Motor neuron (in vitro differentiated cells): ENCODE results near the gene VWC2L. TPM values are rescaled to one million over a fixed set of nuclear protein-coding genes. Genes with fewer than 3 reads are reported as not detected.

Source experiments
- ATAC-seq, 8 experiments: fragments of 200-7000 bp; cut with Tn5 transposase; replicated peaks in 6 of 8; 2 replicates each; pipeline ENCODE4 v1.8.0; 2021; ENCODE audit warnings: mild to moderate bottlenecking in 8 of 8, moderate library complexity in 8 of 8
- H3K27ac ChIP-seq, 2 donors: fragments of 250-450 bp; sonication (Bioruptor Pico); 2 replicates each; pipeline ENCODE4 v1.9.0; 2021; ENCODE audit warnings: antibody characterized with exemption in 2 of 2, mild to moderate bottlenecking in 2 of 2, moderate library complexity in 1 of 2
- H3K4me1 ChIP-seq, 2 donors: fragments of 250-450 bp; sonication (Bioruptor Pico); replicated peaks in 1 of 2; 2 replicates each; pipeline ENCODE4 v1.6.1; 2021; ENCODE audit warnings: antibody characterized with exemption in 2 of 2, mild to moderate bottlenecking in 2 of 2, moderate library complexity in 1 of 2
- H3K4me3 ChIP-seq, 5 donors: fragments of 250-450 bp; sonication (Bioruptor Pico); 2 replicates each; pipeline ENCODE4 v1.9.0; 2021; ENCODE audit warnings: antibody characterized with exemption in 5 of 5, mild to moderate bottlenecking in 5 of 5, moderate library complexity in 4 of 5
- WGBS, 10 experiments: fragments of 450-650 bp; shearing (Covaris generic); methylation state at CpG; one replicate each; pipeline ENCODE4 v1.0.0; 2022; 5-methylcytosine and 5-hydroxymethylcytosine counted together
- in situ Hi-C, 9 experiments: fragments of 400-800 bp; cut with MboI; loops; one replicate each; pipeline ENCODE4 v1.15.0; 2021; ENCODE audit warnings: low sequenced_read_pairs in 9 of 9, low pct_unique_long_range_greater_than_20kb in 2 of 9; ENCODE audit not compliant: unreplicated experiment in 9 of 9
- total RNA-seq, 8 experiments: library from RNA; unstranded; fragments of 300-600 nt; gene quantifications; 2 replicates each; pipeline versions ENCODE4 v1.2.3 to v1.2.4, GENCODE V29; 2022

The VWC2L gene
- total RNA-seq, 8 experiments from 2014 or later, result 0.25 to 1.4 (median 0.64) TPM; not detected in 1

DNA sequence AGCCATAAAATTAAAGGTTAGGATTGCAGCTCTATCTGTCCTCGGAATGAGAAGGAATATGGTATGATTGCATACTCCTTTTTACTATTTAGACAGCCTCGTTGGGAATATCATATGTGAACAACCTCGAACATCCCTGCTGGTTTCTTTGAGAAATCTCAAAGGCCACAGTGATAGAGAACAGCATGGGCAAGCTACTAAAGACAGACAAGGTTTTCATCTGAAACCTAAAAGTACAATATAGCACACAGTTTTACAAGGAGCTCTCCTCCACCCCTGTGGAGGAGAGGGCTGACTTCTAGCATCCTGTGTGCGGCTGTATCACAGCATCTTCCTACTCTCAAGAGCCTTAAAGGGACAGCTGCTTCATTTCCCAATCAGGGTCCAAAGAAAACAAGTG is 104.3 kb downstream of the VWC2L start:
- H3K4me3 ChIP-seq, result no peak overlapping the region
- peaks cover 0 to 22% of the 10 kb centered on the region in 2 donors for H3K4me1 ChIP-seq
- WGBS, 10 experiments, result 0 to 80% (median 61%) methylated on average over 1 to 4 of the region's 4 CpGs
- no peak overlapping the region for H3K27ac ChIP-seq
- ATAC-seq, result peak in 1 of 8 experiments; percentile 33
- in situ Hi-C loops, result no loop called here

DNA sequence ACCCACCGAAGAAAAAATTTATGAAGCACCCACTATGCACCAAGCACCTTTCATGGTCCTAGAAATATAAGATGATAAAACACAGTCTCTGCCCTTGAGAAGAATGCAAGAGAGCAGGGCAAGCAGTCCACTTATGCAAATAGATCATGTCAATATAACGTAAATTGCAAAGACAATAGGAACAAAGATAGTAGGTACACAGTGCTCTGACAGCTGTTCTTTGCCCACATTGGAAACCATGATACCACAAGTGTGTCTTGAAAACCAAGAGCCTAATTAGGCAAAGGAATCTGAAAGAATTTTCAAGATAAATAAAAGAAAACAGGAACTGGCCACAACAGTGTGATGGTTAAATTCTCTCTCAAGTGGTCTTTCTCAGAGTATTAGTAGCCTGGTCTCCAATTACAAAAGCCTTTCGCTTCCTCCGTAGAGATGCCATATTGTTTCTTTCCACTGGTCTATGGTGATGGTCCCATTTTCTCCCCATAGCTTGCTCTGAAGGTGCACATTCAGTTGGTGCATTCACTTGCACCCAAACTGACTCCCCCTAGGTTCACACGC is 108.5 kb downstream of the VWC2L start:
- no peak overlapping the region for H3K27ac ChIP-seq
- peaks cover 0 to 12% of the 10 kb centered on the region in 2 donors for H3K4me1 ChIP-seq
- ATAC-seq, result peak in 1 of 8 experiments; percentile 58
- in situ Hi-C loops, result no loop called here
- 17 to 100% (median 73%) methylated on average over 1 to 5 of the region's 5 CpGs for WGBS, 10 experiments
- H3K4me3 ChIP-seq, result no peak overlapping the region

DNA sequence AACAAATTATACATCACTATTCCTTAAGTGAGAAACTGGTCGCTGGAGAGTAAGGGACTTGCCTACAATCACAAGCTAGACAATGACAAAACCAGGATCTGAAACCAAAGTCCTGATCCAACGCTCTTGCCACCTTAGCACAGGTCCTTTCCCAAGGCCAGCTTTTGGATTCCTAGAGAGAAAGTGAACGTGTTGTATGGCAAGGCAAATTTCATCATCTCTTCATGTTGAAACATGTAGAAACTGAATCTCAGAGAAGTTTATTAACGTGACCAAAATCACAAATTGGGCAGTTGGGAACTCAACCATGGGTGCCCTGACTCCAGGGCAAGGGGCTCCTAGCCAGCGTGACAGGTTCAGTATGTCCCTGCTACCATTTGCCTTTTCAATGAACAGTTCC is 118.2 kb downstream of the VWC2L start:
- Histone ChIP-seq H3K4me3 (no peak overlapping the region), H3K27ac (no peak overlapping the region), H3K4me1 (no peaks in the 10 kb centered on the region)
- in situ Hi-C loops, result no loop called here
- ATAC-seq, result no peak
- 3 to 95% (median 76%) methylated on average over 2 to 5 of the region's 5 CpGs for WGBS, 10 experiments

DNA sequence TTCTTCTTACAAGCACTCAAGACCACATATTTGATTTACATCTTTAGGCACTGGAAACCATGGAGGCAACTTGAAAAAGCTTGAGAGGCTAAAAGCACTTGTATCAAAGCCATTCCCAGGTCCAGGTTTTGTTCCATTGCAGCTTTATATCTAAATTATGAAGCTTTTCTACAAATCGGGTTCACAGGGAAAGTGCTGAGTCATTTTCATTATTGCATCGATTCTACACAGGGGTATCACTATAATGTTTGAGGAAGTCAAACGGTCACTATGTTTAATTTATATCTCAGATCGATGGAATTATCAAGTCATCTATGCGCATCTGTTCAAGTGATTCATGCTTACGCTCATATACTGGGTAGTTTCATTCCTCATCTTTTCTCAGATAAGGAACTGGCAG is 118.7 kb downstream of the VWC2L start:
- peak in 1 of 8 experiments; percentile 59 for ATAC-seq
- Histone ChIP-seq H3K4me1 (no peaks in the 10 kb centered on the region), H3K4me3 (no peak overlapping the region), H3K27ac (no peak overlapping the region)
- in situ Hi-C loops, result no loop called here
- 0 to 94% (median 76%) methylated on average over 2 to 6 of the region's 6 CpGs for WGBS, 10 experiments

DNA sequence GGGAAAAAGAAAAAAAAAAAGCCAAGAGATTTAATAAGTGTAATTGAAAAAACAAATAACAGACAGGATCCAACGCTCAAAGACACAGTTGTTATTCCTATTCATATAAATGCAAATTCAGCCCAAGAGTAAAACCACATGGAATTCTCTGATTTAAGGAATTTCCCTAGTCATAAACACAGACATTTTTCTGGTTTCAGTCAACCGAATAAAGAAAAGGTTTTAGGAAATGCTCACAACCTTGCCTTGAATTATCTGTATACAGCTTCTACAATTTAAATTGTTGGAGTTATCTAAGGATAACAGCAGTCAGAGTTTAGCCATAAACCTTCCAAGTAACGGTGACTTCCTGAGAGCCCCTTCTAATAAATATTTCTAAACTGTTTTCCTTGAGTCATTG is 122.7 kb downstream of the VWC2L start:
- no peak for ATAC-seq

DNA sequence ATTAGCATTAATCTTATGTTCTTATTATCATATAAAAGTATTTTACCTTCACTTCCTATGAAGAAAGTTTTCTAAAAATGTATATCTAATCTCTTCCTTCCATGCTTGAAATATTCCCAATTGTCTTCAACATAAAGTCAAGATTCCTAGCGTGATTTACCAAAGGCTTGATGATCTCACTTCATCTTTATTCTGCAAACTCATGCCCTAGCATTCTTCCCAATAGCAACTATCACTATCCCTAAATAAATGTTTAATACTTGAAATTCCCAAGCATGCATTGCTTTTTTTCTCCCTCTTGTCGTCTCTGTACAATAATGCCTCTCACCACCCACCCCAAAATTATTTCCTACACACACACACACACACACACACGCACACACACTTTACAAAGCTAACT is 125.8 kb downstream of the VWC2L start:
- no peaks in the 10 kb centered on the region for H3K4me1 ChIP-seq
- no peak for ATAC-seq
- no peak overlapping the region for H3K4me3 ChIP-seq
- 0 to 100% (median 72%) methylated on average over 1 to 3 of the region's 3 CpGs for WGBS, 10 experiments
- in situ Hi-C loops, result no loop called here
- H3K27ac ChIP-seq, result no peak overlapping the region

More for the DNA sequence above, 122.7 kb downstream of the VWC2L start:
- H3K4me1 ChIP-seq, result no peaks in the 10 kb centered on the region
- in situ Hi-C loops, result no loop called here
- no peak overlapping the region for H3K4me3 ChIP-seq
- 0 to 100% (median 69%) methylated on average over 1 to 3 of the region's 3 CpGs; no CpG with 5 or more reads in 1 of the 10 experiments for WGBS, 10 experiments
- H3K27ac ChIP-seq, result no peak overlapping the region

DNA sequence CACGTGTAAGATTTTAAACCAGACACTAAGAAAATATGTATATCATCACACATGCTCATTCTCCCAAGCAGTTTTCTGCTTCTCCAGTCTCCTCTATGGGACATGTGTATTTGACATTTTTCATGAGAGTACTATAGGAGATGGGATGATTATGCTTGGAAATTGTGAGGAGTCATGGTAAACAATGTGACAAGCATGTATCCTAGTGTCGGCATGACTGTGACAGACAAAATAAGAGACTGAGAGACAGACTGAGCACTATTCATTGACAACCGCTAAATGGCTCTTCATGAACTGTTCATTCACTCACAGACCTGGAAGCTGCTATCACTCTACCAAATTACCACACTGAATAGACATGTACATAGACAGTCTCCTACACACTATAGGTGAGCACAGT is 127.1 kb downstream of the VWC2L start:
- 0 to 87% (median 50%) methylated on average over 1 to 3 of the region's 3 CpGs; no CpG with 5 or more reads in 1 of the 10 experiments for WGBS, 10 experiments
- ATAC-seq, result no peak
- in situ Hi-C loops, result no loop called here
- no peak overlapping the region for H3K27ac ChIP-seq
- H3K4me3 ChIP-seq, result no peak overlapping the region
- H3K4me1 ChIP-seq, result no peaks in the 10 kb centered on the region

DNA sequence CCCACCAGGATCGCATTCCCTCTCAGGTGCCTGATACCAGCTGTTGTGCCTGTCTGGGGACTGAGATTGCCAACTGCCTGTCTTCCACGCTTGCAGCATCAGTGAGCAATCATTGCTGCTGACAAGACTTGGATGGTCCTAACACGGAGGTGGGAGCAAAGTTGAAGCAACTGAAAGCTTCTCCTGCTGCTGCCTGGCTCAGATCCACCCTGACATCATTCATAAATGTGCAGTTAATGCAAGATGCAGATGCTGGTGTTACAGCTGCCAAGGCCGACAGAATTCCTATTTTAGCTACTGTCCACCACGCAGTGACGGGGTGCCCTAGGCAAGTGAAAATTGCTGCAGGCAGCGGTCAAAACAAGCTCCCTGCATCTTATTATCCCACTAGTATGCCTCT is 131.4 kb downstream of the VWC2L start:
- Histone ChIP-seq H3K4me3 (no peak overlapping the region), H3K4me1 (no peaks in the 10 kb centered on the region), H3K27ac (no peak overlapping the region)
- in situ Hi-C loops, result no loop called here
- WGBS, 10 experiments, result 0 to 100% (median 75%) methylated on average over 1 to 6 of the region's 7 CpGs
- peak in 7 of 8 experiments; percentile 16 to 86 (median 34) for ATAC-seq

DNA sequence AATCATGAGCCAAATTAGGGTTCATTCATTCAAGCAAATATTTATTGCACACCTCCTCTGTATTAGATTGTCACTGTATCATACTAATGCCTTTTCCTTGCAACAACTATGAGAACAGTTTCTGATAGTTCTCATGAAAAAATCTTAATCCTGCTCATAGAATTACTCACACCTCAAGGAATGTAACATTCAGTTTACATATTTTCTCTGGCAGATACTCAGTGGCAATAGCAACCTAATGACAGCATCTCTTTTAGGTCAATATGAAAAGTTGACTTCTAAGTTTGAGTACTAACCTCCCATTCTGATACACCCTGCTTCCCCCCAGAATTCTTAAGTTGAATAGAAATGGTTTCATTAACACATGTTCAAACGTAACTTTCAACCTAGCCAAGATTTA is 132.0 kb downstream of the VWC2L start:
- 14 to 100% (median 80%) methylated on average over 1 of the region's 1 CpG; no CpG with 5 or more reads in 2 of the 10 experiments for WGBS, 10 experiments
- no peak overlapping the region for H3K27ac ChIP-seq
- ATAC-seq, result peak in 2 of 8 experiments; percentile 18 to 33
- in situ Hi-C loops, result no loop called here
- H3K4me1 ChIP-seq, result no peaks in the 10 kb centered on the region
- H3K4me3 ChIP-seq, result no peak overlapping the region

DNA sequence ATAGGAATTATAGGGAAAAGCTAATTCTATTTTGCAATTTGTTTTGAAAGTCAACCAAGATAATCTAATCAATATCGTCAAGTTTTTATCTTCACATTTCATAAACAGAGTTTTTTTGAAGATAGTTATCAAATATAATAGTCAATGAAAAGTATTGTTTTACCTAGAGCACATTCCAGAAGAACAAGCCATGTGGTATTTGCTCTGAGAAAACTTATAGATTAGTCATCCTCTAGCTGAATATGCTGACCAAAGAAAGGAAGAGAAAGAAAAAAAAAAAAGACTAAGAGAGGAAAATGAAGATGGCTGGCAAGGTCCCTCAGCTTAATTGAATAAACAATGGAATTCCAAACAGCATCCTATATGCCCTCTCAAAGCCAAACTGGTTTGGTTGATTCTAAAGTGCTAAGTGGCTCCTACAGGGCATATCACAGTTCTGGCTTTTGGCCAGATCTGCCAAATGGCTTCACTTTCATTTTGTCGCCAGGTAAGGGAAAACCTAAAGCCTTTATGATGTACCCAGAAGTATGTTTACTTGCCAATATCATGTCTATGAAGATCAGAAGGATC is 132.6 kb downstream of the VWC2L start:
- H3K27ac ChIP-seq, result no peak overlapping the region
- no peak for ATAC-seq
- 81 to 100% (median 95%) methylated on average over 1 to 2 of the region's 2 CpGs; no CpG with 5 or more reads in 1 of the 10 experiments for WGBS, 10 experiments
- H3K4me3 ChIP-seq, result no peak overlapping the region
- in situ Hi-C loops, result no loop called here
- H3K4me1 ChIP-seq, result no peaks in the 10 kb centered on the region

DNA sequence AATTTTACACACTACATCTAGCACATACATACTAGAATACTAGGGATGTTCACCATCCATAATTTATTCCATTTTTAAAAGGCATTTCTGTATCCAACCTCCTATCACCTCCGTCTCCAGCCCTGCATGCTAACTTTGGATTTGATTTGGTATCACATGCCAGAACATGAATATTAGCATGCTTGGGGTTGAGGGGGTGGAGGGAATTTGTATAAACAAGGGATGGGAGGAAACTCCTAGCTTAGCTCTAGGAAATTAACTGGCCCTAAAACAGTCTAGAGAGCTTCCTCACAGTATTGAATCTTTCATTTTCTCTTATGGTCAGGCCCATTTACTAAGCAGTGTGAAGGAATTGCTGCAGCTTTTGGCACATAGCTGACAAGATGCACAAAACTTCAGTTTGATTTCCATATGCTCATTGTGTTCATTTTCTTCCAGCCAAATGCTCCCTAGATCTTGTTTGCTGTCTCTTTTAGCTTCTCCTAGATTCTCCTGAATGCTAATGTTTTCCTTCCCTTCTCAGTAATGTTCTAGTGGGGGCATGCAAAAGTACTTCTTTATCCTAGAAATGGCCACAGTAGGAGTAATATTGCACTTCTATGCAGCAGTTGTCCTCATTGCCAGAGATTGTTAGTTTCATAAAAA is 135.2 kb downstream of the VWC2L start:
- in situ Hi-C loops, result no loop called here
- WGBS, 10 experiments, result 0% methylated on average over 1 of the region's 1 CpG; no CpG with 5 or more reads in 8 of the 10 experiments
- ATAC-seq, result peak in 3 of 8 experiments; percentile 54 to 73 (median 61)
- Histone ChIP-seq H3K27ac (no peak overlapping the region), H3K4me3 (no peak overlapping the region), H3K4me1 (no peaks in the 10 kb centered on the region)

DNA sequence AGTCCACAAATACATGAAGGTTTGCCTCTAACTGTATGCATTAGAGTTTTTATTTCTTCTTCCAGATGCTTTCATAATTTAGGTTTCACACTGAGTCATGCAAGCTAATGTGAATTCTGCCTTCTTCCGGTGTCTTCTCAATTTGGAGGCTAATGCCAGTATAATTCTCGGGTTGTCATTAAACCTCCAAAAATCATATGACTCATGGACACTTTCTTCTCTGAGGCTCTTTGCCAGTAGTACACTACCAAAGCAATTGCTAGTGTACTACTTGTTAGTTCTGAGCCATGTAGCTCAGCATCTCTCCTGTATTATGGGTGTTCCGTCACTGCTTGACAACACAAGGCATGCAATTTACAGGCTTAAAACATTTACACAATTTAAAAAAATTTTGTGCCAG is 137.1 kb downstream of the VWC2L start:
- Histone ChIP-seq H3K4me3 (no peak overlapping the region), H3K4me1 (no peaks in the 10 kb centered on the region), H3K27ac (no peak overlapping the region)
- in situ Hi-C loops, result no loop called here
- 6 to 93% (median 60%) methylated on average over 1 to 3 of the region's 3 CpGs; no CpG with 5 or more reads in 1 of the 10 experiments for WGBS, 10 experiments
- no peak for ATAC-seq

DNA sequence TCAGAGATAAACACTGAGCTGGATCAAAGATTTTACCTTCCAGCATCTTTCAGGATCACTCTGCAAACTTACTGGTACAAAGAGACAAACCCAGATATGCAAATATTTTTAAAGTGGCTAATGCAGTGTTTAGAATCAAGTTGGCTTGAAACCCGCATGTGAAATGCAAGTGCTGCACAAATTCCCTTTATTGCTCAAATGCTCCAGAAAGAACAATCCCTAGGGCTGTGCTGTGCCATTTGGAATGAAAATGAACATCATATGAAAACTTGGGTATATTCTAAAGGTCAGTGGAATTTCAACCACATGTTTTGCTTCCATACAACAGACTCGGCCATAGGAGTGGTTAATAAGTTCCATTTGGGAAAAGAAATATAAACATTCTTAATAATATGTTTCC is 139.1 kb downstream of the VWC2L start:
- ATAC-seq, result no peak
- no peaks in the 10 kb centered on the region for H3K4me1 ChIP-seq
- in situ Hi-C loops, result no loop called here
- H3K27ac ChIP-seq, result no peak overlapping the region
- 5 to 100% (median 82%) methylated on average over 1 to 2 of the region's 2 CpGs; no CpG with 5 or more reads in 1 of the 10 experiments for WGBS, 10 experiments
- no peak overlapping the region for H3K4me3 ChIP-seq
